NCI-H748 treated with DMSO at 0.1 percent for 48 hours (cell line): ENCODE results near the gene QRFP.
"Not testable (repeated sequence)": the region's sequence is repeated elsewhere in the genome, so short reads cannot be mapped to it uniquely, and the experiment has no call there.

Experiments
- DNase-seq: peaks from one replicate; lab custom pipeline; 2025; lab: John Stamatoyannopoulos, UW

Gene QRFP

DNA sequence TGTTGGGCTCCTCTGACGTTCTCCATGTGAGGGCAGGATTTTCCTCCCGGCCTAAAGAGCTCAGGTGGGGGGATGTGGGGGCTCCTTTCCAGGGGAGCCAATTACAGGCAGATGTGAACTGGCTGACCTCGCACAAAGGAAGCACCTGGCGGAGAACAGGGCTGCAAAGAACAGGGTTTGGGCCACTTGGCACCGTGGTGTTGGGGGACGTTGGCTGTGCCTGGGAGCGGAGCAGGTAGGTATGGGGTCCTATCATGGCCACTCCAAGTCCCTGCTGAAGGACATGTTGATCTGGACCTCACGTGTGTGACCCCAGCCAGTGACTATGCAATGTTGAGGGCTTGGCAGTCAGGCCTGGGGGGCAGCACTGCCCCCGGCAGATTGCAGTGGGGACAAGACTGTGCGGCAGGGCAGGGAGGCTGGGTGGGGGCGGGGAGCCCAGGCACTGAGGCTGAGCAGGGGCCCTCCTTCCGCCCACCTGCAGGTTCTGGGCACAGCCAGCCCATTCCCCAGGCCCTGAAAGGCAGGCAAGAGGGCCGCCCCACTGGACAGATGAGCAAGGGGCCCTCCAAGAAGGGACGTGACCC is 23.0 kb upstream of the QRFP start:
- no peak for DNase-seq

GRCh38 chr9:130918826-130919558 is 22.4 kb upstream of the QRFP start:
- DNase-seq: no peak

DNA sequence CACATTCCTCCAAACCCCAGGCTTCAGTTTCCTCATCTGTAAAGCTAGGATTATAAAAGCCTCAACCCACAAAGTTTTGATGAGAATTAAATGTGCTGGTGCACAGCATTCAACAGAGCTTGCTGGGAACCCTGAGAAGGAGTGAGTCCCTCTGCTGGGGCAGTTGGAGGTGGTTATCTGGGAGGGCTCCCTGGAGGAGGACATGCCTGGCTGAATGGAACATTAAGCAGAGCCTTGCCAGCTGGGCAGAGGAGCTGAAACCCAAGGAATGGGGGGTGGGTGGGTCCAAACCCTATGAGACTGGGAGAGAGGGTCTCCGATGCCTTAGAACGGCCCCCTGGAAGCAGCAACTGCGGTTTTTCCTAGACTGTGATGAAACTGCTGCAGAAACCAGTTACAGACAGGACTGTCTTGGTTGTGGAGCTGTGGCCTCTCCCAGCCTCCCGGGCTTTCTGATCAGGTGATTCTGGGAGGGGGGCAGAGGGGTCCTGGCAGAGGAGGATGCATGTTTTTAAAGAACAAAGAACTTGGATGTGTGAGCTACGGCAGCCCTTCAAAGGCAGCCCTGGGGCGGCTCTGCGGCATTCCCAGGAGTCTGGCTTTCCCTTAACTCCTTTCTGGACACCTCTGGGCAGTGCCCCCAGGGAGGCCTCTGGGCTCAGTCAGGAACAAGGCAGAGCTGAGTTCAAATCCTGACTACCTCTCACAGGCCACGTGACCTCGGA is 21.7 kb upstream of the QRFP start:
- no peak for DNase-seq

GRCh38 chr9:130917168-130917960 is 20.8 kb upstream of the QRFP start:
- no peak for DNase-seq

GRCh38 chr9:130915096-130915447 is 18.5 kb upstream of the QRFP start:
- no peak for DNase-seq

- DNase-seq: no peak
These were observed 17.9 kb upstream of the QRFP start for GRCh38 chr9:130914417-130915095.

- no peak for DNase-seq
These were observed 17.2 kb upstream of the QRFP start for GRCh38 chr9:130913599-130914416.

DNA sequence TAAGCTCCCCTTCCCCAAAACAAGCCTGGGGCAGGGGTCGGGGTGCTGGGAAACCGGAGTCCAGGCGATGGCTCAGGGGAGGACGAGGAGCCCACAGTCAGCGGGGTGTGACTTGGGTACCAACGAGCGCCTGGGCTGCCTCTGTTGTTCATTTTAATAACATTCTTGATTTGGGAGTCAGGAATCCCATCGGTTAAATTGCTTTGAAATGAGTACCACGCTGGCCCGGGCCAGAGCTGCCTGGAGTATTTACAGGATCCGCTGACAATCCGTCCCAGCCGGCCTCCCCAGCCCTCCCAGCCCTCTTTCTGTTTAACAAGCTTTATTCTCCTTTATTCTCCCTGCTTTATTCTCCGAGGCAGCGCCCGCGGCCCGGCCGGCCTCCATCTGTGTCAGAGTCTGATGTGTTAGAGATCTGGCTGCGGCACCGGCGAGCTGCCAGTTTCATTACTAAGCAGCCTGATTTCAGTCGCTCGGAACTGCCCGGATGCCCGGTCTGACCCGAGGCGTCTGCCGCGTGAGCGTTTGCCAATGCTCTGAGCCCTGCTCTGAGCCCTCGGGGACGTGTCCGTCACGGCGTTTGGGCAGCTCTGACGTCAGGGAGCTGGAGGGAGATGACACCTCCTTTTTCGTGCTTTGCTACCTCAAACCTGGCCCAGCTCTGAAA is 16.5 kb upstream of the QRFP start:
- no peak for DNase-seq

- DNase-seq: no peak
These were observed 14.8 kb upstream of the QRFP start for GRCh38 chr9:130911254-130912049.

DNA sequence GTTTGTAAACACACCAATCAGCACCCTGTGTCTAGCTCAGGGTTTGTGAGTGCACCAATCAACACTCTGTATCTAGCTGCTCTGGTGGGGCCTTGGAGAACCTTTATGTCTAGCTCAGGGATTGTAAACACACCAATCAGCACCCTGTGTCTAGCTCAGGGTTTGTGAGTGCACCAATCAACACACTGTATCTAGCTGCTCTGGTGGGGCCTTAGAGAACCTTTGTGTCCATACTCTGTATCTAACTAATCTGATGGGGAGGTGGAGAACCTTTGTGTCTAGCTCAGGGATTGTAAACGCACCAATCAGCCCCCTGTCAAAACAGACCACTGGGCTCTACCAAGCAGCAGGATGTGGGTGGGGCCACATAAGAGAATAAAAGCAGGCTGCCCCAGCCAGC is 14.1 kb upstream of the QRFP start:
- DNase-seq: not testable (repeated sequence)

GRCh38 chr9:130910041-130910440 is 13.4 kb upstream of the QRFP start:
- not testable (repeated sequence) for DNase-seq

DNA sequence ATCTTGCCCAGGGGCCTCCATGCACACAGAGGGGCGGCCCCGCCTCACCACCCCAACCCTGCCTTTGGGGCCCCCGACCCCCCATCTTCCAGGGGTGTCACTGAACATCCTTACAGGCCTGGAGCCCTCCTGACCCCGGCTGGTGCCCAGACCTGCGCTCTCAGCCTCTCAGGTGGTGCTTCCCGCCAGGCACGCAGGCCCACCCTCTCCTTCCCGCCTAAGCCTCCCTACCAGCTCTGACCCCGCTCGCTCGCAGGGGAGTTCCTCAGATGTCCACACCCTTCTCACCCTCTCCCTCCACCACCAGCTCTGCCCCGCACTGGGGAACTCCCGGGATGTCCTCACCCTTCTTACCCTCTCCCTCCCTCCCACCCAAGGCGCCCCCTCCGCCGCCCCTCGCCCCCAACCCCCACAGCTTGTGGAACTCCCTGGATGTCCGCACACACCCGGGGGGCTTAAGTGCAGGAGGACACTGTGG is 12.3 kb upstream of the QRFP start:
- no peak for DNase-seq

DNA sequence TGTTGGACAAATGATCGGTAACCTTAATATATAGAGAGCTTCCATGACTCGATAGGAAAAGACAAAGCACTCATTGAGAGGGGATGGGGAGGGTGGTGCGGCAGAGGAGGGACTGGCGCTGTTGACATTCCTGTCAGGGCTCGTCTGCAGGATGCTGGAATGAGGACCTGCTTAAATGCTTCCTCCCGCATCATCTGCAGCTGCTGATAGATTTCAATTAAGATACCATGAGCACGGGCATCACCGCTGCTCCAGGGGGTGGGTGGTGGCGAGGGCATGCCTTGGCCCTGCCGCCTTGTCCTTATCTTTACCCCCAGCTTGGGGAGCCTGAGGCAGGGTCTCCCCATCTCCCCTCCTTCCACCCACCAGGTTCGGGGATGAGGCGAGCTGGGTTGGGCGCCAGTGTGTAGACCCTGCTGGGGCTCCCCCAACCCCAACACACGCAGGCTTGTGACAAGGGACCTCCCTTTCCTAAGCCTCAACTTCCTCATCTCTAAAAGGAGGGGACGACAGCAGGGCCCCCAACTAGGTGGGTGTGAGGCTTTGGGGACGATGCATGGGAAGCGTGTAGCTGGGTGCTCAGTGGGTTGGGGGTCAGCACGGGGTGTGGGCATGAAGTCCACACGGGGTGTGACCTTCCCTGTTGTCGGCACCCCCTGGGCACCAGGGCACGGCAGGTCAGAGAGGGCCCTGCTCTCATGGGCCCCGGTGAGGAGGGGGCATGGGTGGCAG is 11.7 kb upstream of the QRFP start:
- no peak for DNase-seq

GRCh38 chr9:130906735-130907416 is 10.3 kb upstream of the QRFP start:
- no peak for DNase-seq

DNA sequence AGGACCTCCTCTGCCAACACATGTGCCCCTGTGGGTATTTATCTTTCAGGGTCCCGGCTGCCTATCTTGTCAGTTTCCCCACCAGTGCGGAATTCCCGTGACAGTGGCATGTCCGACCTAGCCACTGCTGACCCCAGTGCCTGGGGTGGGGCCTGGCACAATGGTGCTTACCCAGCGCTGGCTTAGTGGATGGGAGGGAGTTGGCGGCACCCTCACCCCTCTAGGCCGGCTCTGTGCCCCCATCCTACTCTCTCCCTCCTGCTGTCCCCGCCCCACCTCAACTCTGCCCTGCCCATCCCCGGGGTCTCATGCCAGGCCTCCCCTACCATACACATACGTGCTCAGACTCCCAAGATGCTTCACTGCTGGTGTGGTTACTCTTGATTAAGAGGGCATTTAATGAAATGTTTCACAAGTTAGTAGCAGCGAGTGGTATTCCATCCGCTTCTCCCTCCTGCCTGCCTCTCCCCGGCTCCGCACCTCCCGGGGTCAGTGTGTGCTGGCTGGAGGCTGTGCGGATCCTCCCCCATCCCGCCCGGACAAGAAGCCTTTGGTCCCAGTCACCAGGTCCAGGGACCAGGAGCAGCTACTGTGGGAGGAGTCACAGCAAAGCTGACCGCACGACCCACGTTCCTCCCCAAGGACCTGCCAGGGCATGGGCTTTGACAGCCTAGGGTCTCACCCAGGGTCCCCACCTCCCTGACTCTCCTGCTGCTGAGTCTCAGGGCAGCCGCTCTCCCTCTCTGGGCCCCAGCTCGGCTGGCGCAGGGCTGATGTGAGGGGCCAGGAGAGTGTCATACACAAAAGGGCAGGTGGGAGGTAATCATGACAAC is 9.5 kb upstream of the QRFP start:
- DNase-seq: no peak

DNA sequence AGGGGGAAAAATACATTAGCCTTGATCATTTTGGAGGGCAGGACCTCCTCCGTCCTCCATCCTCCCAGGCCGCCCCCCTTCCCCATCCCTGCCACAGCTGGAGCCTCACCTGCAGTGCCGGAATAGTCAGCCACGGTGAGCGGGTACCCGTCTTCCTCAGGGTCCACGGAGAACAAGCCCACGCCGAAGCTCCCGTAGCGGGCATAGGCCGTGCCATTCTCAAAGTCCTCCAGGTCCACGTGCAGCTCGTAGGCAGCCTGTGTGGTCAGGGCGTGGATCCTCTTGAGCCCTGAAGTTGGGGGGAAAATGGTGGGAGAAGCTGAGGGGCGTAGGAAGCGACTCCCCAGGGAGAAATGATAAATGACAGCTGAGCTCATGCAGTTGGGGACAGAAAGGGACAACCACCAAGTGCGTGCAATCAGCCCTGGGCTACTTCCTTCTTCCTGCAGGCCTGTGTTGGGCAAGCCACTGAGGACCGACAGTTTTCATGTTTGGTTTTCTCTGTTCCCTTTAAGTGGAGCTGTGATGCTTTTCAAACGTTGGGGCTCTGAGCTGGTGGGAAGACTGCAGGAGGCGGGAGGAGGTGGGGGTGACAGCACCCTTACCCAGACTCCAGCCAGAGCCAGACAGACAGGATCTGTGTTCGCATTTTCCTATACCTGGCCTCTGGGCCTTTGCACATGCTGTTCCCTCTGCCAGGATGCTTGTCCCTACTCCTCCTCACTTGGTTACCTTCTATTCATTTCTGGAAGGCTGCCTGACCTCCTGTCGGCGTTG is 8.7 kb upstream of the QRFP start:
- no peak for DNase-seq
